DOHH2 (cell line): ENCODE results near the gene SPTBN4.

Source experiments
- EZH2phosphoT487 ChIP-seq: fragments of 200-600 bp; sonication (generic); IDR thresholded peaks from 2 replicates; pipeline ENCODE4 v1.6.1; 2017; ENCODE audit warnings: borderline replicate concordance, mild to moderate bottlenecking, antibody characterized with exemption, low read length, moderate library complexity, mixed read lengths
- TF ChIP-seq, protein P1 (sequence below): fragments of 200-600 bp; sonication (generic); IDR thresholded peaks from one replicate; pipeline ENCODE4 v1.5.1; 2014; ENCODE audit warnings: antibody characterized with exemption, mild to moderate bottlenecking, low read depth, low read length; ENCODE audit not compliant: poor library complexity, severe bottlenecking

DNA sequence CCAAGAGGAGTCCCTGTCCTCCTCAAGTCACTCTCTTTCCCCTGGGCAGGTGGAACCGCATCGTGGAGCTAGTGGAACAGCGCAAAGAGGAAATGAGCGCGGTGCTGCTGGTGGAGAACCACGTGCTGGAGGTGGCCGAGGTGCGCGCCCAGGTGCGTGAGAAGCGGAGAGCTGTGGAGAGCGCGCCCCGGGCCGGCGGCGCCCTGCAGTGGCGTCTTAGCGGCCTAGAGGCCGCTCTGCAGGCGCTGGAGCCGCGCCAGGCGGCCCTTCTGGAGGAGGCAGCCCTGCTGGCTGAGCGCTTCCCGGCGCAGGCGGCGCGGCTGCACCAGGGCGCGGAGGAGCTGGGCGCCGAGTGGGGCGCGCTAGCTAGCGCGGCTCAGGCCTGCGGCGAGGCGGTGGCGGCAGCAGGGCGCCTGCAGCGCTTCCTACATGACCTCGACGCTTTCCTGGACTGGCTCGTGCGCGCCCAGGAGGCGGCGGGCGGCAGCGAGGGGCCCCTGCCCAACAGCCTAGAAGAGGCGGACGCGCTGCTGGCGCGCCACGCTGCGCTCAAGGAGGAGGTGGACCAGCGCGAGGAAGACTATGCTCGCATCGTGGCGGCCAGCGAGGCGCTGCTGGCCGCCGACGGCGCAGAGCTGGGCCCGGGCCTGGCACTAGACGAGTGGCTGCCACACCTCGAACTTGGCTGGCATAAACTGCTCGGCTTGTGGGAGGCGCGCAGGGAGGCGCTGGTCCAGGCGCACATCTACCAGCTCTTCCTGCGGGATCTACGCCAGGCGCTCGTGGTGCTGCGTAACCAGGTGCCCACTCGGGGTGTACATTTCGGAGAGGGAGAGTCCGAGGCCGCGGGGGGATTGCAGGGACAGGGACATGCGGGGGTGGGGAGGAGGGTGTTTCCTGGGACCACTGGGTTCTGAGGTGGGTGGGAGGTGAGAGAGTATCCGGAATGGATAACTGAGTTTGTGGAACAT is 52.8 kb downstream of the SPTBN4 start:
- TF ChIP-seq, protein P1, sequence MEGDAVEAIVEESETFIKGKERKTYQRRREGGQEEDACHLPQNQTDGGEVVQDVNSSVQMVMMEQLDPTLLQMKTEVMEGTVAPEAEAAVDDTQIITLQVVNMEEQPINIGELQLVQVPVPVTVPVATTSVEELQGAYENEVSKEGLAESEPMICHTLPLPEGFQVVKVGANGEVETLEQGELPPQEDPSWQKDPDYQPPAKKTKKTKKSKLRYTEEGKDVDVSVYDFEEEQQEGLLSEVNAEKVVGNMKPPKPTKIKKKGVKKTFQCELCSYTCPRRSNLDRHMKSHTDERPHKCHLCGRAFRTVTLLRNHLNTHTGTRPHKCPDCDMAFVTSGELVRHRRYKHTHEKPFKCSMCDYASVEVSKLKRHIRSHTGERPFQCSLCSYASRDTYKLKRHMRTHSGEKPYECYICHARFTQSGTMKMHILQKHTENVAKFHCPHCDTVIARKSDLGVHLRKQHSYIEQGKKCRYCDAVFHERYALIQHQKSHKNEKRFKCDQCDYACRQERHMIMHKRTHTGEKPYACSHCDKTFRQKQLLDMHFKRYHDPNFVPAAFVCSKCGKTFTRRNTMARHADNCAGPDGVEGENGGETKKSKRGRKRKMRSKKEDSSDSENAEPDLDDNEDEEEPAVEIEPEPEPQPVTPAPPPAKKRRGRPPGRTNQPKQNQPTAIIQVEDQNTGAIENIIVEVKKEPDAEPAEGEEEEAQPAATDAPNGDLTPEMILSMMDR = no peak
- no peak for TF ChIP-seq EZH2phosphoT487
